Measurements from ENCODE around the gene NSG2.

GRCh38 chr5:174141398-174141797, 95.9 kb downstream of the NSG2 start:
- TF ChIP-seq CTCF (conservative IDR thresholded peaks at IDR 0.05; ENCODE audit: low read length) (no peak), EZH2phosphoT487 (IDR thresholded peaks at IDR 0.05; ENCODE audit: borderline replicate concordance) (no peak)
